ENCODE results near the gene PLA2G6. TPM values are rescaled to one million over a fixed set of nuclear protein-coding genes. Genes with fewer than 3 reads are reported as not detected.

PLA2G6 gene, protein sequence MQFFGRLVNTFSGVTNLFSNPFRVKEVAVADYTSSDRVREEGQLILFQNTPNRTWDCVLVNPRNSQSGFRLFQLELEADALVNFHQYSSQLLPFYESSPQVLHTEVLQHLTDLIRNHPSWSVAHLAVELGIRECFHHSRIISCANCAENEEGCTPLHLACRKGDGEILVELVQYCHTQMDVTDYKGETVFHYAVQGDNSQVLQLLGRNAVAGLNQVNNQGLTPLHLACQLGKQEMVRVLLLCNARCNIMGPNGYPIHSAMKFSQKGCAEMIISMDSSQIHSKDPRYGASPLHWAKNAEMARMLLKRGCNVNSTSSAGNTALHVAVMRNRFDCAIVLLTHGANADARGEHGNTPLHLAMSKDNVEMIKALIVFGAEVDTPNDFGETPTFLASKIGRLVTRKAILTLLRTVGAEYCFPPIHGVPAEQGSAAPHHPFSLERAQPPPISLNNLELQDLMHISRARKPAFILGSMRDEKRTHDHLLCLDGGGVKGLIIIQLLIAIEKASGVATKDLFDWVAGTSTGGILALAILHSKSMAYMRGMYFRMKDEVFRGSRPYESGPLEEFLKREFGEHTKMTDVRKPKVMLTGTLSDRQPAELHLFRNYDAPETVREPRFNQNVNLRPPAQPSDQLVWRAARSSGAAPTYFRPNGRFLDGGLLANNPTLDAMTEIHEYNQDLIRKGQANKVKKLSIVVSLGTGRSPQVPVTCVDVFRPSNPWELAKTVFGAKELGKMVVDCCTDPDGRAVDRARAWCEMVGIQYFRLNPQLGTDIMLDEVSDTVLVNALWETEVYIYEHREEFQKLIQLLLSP
- total RNA-seq (2014; rRNA removed; shearing (Covaris generic)), result 6.2 and 10.1 TPM in 2 replicates

GRCh38 chr22:38181453-38182200 lies at the start of gene PLA2G6:
Gene PLA2G6, minus strand, starts transcription at chr22:38181830. Its CDS starts 12,404 bp downstream, at chr22:38169426.
- peak; percentile 93 for DNase-seq (ENCODE audit: low spot score)

DNA sequence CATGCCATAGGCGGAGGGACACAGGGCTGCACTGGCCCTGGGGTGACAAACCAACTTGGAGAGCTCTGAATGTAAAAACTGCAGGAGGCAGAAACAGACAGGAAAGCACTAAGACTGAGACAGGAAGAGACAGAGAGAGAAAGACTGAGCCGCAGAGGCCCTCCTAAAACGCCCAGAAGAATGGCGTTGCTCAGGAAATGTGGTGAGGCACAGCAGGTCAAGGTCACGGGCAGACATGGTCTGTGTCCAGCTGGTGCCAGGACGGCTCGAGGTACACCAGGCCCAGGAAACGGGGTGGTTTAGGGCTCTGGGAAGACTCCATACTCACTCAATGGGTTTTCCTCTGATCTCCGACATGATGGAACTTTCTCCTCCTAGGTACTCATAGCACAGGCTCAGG lies 49.3 kb upstream of the PLA2G6 start:
- DNase-seq (ENCODE audit: low spot score), result no peak

DNA sequence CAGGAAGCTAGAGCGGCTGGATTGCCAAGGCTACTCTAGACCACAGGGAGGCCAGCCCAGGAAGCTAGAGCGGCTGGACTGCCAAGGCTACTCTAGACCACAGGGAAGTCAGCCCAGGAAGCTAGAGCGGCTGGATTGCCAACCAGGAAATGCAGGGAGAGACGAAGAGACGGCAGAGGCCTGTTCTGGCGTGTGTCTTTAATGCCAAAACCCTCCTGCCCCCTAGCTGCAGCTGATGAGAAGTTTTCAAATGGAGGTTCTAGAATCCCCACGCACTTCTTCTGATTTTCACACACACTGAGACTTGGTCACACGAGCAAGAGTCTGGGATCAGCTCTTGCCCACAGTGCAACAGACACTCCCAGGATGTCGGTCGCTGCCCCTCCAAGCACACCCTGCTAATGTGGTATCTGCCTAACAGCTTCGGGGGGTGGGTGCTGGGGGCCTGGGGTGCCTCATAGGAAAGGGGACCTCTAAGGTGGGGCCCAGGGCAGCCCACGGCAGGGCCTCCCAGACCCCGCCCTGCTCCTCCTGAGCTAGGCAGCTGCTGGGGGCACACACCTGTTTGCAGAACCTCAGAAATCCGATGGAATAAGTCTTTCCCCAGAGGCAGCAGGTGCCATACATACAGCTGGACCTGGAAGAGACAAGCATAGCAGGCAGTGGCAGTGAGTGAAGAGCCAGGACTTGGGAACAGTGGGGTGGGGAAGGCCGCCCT lies 48.6 kb upstream of the PLA2G6 start:
- peak; percentile 58 for DNase-seq (ENCODE audit: low spot score)

GRCh38 chr22:38228873-38229740 lies 47.5 kb upstream of the PLA2G6 start:
- peak; percentile 84 for DNase-seq (ENCODE audit: low spot score)

DNA sequence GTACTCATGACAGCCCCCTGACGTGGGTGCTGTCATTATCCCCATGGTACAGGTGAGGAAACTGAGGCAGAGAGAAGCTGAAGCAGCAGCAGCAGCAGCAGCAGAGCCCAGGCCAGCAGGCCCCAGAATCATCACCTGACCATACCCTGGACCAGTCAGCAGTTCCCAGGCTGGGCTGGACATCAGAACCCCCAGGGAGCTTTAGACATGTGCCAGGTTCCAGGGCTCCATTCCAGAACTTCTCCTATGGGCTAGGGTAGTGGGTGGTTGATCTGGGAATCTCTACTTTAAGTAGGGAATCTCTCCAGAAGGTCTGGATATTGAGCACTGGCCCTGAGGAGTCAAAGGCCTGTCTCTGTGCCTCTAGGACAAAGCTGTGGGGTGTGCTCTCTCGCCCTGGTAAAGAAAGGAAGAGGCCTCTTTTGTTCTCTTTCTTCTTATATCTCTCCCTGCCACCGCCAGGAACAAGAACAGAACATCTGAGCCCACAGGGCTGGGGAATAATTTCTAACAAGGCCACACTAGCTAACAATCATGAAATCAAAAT lies 46.8 kb upstream of the PLA2G6 start:
- no peak for DNase-seq (ENCODE audit: low spot score)

- no peak for DNase-seq (ENCODE audit: low spot score)
Observed at GRCh38 chr22:38226853-38227649, 45.4 kb upstream of the PLA2G6 start.

DNA sequence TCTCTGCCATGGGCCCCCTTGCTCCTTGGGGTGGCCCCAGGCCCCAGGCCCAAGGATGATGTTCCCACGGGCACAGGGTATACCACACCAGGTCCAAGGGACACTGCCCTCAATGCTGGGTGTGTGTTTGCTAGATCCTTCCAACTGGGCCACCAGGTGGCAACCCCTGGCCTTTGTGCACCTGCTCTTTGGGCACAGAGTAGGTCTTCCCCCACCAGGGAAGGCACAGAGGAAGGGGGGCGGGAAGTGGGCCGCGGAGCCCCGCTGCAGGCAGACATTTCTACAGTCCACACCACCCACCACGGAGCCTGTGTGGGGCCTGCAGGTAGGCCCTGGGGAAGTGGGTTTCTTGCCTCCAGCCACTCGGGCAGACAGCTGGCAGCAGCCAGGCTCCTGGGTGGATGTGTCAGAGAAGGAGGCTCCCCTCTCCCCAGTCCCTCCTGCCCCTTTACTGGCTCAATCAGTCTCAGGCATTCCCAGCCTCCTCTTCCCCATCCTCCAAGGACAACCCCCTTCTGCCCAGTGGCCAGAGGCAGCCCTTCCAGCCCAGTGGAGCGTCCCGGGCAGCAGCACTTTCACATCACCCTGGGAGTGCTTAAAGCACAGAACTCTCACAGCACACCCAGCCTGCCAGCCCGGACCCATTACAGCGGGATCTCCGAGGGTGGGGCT lies 41.8 kb upstream of the PLA2G6 start:
- DNase-seq (ENCODE audit: low spot score), result no peak

DNA sequence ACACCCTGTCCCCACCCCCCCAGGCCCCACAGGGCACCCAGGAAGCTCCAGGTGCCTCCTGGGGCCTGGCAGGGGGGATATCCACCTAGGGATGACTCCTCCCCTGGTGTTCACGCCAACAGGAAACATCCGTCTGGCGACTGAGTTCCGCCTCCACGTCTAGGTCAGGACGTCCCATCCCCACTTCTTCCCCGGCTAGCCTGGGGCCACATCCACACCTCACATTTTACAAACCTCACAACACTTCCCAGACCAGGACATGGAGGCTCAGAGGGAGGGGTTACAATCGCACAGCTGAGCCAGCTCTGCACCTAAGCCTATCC lies 41.1 kb upstream of the PLA2G6 start:
- DNase-seq (ENCODE audit: low spot score), result no peak

DNA sequence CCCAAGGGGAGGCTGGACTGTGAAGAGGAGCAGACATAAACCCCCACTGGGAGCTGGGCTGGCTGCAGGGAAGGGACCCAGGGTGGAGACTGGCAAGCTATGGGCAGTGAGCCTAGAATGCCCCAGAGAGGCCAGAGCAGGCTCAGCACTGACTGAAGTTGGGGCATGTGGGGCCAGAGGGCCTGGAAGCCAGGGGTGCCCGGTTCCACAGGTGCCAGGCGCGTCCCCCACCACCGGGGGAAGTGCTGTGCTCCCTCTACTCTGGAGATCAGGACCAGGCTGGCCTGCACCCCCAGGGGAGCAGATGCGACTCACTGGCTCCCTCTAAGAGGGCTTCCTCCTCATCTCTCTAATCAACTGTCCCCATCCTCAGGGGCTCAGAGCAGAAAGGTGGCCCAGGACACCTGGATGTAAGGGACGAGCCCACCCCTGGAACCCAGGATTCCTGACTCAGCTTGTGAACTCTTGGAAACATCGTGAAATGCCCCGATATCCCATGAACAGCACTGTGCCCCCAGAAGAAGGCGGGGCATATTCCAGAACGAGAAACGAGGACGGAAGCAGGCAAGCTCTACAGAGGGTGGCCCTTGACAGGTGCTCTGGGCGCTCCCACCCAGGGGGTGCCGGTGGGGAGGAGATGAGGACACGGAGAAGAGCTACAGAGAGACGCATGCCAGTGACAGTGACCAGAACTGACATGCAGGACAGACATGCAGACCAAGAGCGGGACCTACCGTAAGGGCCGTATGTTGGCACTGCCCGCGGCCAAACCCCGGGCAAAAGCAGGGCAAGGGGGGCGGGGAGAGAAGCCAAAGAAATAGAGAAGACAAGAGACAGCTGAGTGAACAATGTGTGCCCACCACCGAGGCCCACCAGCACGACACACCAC lies 40.5 kb upstream of the PLA2G6 start:
- DNase-seq (ENCODE audit: low spot score), result no peak

DNA sequence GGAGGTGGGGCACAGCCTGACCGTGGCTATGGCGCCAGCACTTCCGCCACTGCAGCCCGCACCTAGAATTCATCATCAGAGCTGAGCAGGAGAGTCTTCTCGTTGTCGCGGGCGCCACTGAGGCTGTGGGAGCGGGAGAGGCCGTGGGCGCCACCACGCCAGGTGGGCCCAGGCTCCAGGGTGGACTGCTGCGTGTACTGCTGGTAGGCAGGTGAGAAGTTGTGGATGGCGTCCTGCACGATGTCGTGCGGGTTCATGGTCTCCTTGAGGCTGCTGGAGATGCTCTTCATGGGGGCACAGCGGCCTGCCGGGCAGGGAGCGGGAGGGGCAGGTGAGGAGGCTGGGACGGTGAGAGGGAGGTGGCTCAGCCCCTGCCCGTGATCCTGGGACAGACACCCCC lies 39.8 kb upstream of the PLA2G6 start:
- DNase-seq (ENCODE audit: low spot score), result no peak

DNA sequence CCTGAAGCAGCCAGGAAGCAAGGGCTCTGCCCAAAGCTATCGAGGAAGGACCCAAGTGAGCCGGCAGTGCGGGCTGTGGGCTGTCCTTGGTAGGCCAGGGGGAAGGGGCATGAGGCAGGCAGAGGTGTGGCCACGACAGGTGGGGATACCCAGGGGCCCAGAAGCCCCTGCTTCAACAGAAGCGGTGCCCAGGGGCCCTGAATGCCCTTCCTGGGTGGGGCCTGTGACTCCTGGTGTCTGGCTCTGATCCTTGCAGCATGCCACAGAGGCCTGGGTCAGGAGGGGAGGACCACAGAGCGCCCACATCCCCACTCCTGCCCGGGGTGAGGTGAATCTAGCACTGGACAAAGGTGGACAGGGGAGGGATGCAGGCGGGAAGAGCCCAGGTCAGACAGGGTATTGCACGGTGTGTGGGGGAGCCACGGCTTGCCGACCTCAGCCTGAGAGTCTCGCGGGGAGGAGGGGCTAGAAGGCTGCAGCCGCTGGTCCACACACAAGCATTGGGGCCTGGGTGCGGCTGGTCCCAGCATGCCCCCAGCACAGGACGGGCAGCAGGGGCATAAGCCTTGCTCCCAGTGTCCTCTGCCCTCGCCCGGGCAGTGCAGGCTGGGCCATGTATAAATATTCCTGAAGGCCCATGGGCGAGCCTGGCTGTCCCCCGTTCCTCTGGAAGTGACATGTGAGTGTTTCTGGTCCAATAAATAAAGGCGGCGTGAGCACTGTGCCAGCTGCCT lies 39.2 kb upstream of the PLA2G6 start:
- DNase-seq (ENCODE audit: low spot score), result no peak

- DNase-seq (ENCODE audit: low spot score), result no peak
Observed at GRCh38 chr22:38220163-38220562, 38.5 kb upstream of the PLA2G6 start.

DNA sequence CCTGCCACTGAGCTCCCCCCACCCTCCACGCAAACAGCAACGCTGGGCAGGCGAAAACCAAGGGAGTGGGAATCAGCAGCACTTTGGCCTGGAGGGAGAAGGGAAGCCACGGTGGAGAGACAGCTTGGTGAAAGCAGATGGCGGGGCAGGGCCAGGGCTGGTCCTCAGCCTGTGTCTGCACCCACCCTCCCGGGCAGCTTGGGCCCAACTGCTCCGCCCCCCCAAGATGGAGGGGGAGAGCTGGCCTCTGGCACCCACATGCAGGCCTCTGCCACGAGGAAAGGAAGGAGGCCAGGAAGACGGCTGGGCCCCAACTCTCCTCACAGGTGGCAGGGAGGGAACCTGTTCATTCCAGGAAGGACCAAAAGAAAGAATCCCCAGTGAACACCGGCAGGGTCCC lies 38.0 kb upstream of the PLA2G6 start:
- no peak for DNase-seq (ENCODE audit: low spot score)

DNA sequence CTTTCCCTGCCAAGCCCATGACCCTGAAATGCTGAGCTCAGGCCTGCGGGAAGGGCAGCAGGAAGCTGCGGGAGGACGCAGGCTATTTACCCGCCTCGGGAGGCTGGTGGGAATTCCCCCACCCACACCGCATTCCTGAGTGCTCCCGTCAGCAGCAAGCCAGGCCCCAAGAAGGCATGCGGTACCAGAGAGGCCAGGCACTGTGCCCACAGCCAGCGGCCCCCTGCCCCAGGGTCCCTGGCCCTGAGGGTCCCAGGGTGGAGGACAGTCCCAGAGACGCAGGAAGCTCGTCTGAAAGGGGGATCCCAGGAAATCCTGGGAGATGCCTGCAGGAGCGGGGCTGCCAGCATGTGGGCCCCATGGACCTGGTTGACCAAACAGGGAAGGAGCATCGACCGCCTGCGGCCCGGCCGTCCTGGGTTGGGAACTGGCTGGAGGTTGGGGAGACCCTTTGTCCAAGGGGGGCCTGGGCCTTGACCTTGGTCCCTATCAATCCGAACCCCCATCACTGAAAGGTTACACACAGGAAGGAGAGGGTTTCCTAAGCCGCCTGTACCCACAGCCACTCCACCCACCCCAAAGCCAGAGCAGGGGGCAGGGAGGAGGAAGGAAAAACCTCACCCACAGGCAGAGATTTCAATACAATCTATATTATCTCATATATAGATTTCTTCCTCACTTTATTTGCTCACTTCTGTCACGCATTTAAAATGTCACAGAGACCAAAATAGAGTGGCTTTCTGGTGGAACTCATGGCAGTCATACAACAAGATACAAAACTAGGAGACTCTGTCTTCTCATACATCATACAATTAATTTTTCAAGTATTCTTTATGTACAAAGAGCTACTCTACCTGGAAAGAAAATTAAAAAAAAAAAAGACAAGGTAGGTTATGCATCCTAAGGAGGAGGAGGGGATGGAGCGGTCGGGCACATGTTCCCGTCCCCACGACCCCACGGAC lies 37.3 kb upstream of the PLA2G6 start:
- DNase-seq (ENCODE audit: low spot score), result peak; percentile 86

GRCh38 chr22:38215156-38216038 lies 33.8 kb upstream of the PLA2G6 start:
- no peak for DNase-seq (ENCODE audit: low spot score)
